ENCODE measurements around the gene HIGD1B.

- no peak for TF ChIP-seq CTCF (IDR thresholded peaks at IDR 0.05)
- TF ChIP-seq TCF7L2 (IDR thresholded peaks at IDR 0.05; ENCODE audit: low read depth, low read length): no peak
- TF ChIP-seq POLR2AphosphoS5 (IDR thresholded peaks at IDR 0.05; ENCODE audit: low read depth, low read length): no peak
These were observed 40.6 kb downstream of the HIGD1B start for GRCh38 chr17:44887971-44888954.

All from Panc1 (cell line).